Lung (tissue), 12 donors: ENCODE results near the gene PARP16. TPM values are rescaled to one million over a fixed set of nuclear protein-coding genes. Genes with fewer than 3 reads are reported as not detected.
A peak's percentile ranks its signal among the peaks of the same experiment; 100 is the strongest.

Experiments
- ATAC-seq: fragments of 200-7000 bp; cut with Tn5 transposase; one replicate; pipeline ENCODE4 v1.9.1; 2020; ENCODE audit warnings: moderate number of reproducible peaks; ENCODE audit not compliant: insufficient read depth, low FRiP score
- DNase-seq, 3 donors: peaks; one replicate each; pipeline ENCODE4 v3.0.0-alpha.2; 2013 to 2017
- H3K27ac ChIP-seq, 2 donors: one replicate each; pipeline ENCODE4 v1.5.1; 2013; ENCODE audit warnings: mild to moderate bottlenecking in 2 of 2, moderate library complexity in 2 of 2, control low read depth in 1 of 2, inconsistent platforms in 1 of 2, low read depth in 1 of 2, low read length in 1 of 2
- H3K27me3 ChIP-seq, 3 donors: one replicate each; pipeline ENCODE4 v1.5.1; 2013; ENCODE audit warnings: low read length in 2 of 3; ENCODE audit not compliant: control insufficient read depth in 3 of 3, insufficient read depth in 3 of 3
- H3K36me3 ChIP-seq, 4 donors: one replicate each; pipeline ENCODE4 v1.5.1; 2013; ENCODE audit warnings: low read length in 4 of 4, mild to moderate bottlenecking in 1 of 4, moderate library complexity in 1 of 4; ENCODE audit not compliant: control insufficient read depth in 4 of 4, insufficient read depth in 4 of 4
- H3K4me1 ChIP-seq, 5 donors: one replicate each; pipeline ENCODE4 v1.5.1; 2013; ENCODE audit warnings: low read length in 5 of 5, mild to moderate bottlenecking in 2 of 5, moderate library complexity in 1 of 5; ENCODE audit not compliant: control insufficient read depth in 5 of 5, insufficient read depth in 5 of 5
- H3K4me3 ChIP-seq: one replicate; pipeline ENCODE4 v1.5.1; 2013; ENCODE audit warnings: mild to moderate bottlenecking, control low read depth, moderate library complexity
- H3K9ac ChIP-seq, 2 donors: one replicate each; pipeline ENCODE4 v1.5.1; 2013; ENCODE audit warnings: low read length in 2 of 2, control low read depth in 1 of 2; ENCODE audit not compliant: insufficient read depth in 1 of 2
- H3K9me3 ChIP-seq, 4 donors: one replicate each; pipeline ENCODE4 v1.5.1; 2013; ENCODE audit warnings: low read length in 3 of 4, mild to moderate bottlenecking in 1 of 4, moderate library complexity in 1 of 4; ENCODE audit not compliant: control insufficient read depth in 4 of 4, insufficient read depth in 3 of 4
- CTCF ChIP-seq: IDR thresholded peaks from 2 replicates; pipeline ENCODE4 v1.5.1; 2012; ENCODE audit warnings: mild to moderate bottlenecking; ENCODE audit errors: control extremely low read depth, extremely low read depth
- WGBS, 2 donors: extraction: QIAGEN DNeasy Blood & Tissue Kit; methylation state at CpG; one replicate each; pipeline ENCODE4 v1.1.7; 2013; 5-methylcytosine and 5-hydroxymethylcytosine counted together
- polyA plus RNA-seq, 2 donors: library from polyadenylated mRNA; stranded (reverse); fragments of 200-250 nt; gene quantifications; one replicate each; pipeline ENCODE4 v1.2.1, GENCODE V29; 2013
- total RNA-seq, 2 donors: library from RNA; depleted of rRNA in 1 of 2; stranded (reverse); fragments of >200 nt in 1 of 2; gene quantifications; one replicate each; pipeline ENCODE4 v1.2.1, GENCODE V29; 2014 to 2021
- donor health status: control.
- donor health status: control.
- donor health status: Bipolar disorder and iron deficiency.
- donor health status: healthy.
- donor health status: DM: yes; HTN: yes; CAD: no.

PARP16 gene
- total and polyA plus RNA-seq, 4 donors = 4.6 to 7.7 (median 6.3) TPM

- no peak for DNase-seq
- Histone ChIP-seq H3K4me1 (peaks cover 0 to 16% (median 5%) of the 10 kb centered on the region in 5 donors), H3K9me3 (no peaks in the 10 kb centered on the region), H3K27me3 (no peaks in the 10 kb centered on the region), H3K9ac (no peak overlapping the region), H3K27ac (no peak overlapping the region), H3K4me3 (no peak overlapping the region), H3K36me3 (peaks cover 0 to 23% (median under 1%) of the 10 kb centered on the region in 4 donors)
- no peak for ATAC-seq
- 83 to 97% methylated on average over 2 of the region's 2 CpGs for WGBS, 2 donors
- TF ChIP-seq CTCF = no peak
These were observed 40.1 kb upstream of the PARP16 start for GRCh38 chr15:65326818-65327217.

GRCh38 chr15:65326117-65326526 lies 39.4 kb upstream of the PARP16 start:
- Histone ChIP-seq H3K9ac (peak overlapping the region in 1 of 2 donors; percentile 49), H3K27ac (no peak overlapping the region), H3K4me3 (no peak overlapping the region), H3K9me3 (no peaks in the 10 kb centered on the region), H3K4me1 (peaks cover 0 to 16% (median 5%) of the 10 kb centered on the region in 5 donors), H3K36me3 (peaks cover 0 to 16% (median 0%) of the 10 kb centered on the region in 4 donors), H3K27me3 (no peaks in the 10 kb centered on the region)
- ATAC-seq (peak; percentile 17), DNase-seq (peak; percentile 54 to 83 (median 66))
- TF ChIP-seq CTCF = no peak
- WGBS, 2 donors = 8 to 20% methylated on average over 12 of the region's 12 CpGs

GRCh38 chr15:65323071-65323511 lies 36.4 kb upstream of the PARP16 start:
- no peak overlapping the region for H3K4me3 ChIP-seq
- ATAC-seq (no peak), DNase-seq (peak; percentile 67 to 78 (median 76))
- H3K9me3 ChIP-seq = no peaks in the 10 kb centered on the region
- peaks cover 0 to 16% (median 5%) of the 10 kb centered on the region in 5 donors for H3K4me1 ChIP-seq
- no peaks in the 10 kb centered on the region for H3K36me3 ChIP-seq
- H3K27me3 ChIP-seq = no peaks in the 10 kb centered on the region
- no peak overlapping the region for H3K9ac ChIP-seq
- H3K27ac ChIP-seq = no peak overlapping the region
- 7 to 14% methylated on average over 9 of the region's 9 CpGs for WGBS, 2 donors
- no peak for TF ChIP-seq CTCF

GRCh38 chr15:65318870-65319356 lies 32.2 kb upstream of the PARP16 start:
- WGBS, 2 donors = 23 to 32% methylated on average over 5 of the region's 5 CpGs
- Histone ChIP-seq H3K27me3 (no peaks in the 10 kb centered on the region), H3K27ac (no peak overlapping the region), H3K9ac (no peak overlapping the region), H3K4me3 (no peak overlapping the region), H3K4me1 (peaks cover 0 to 8% (median 0%) of the 10 kb centered on the region in 5 donors), H3K36me3 (no peaks in the 10 kb centered on the region), H3K9me3 (no peaks in the 10 kb centered on the region)
- ATAC-seq (peak; percentile 96), DNase-seq (peak; percentile 88 to 89 (median 88))
- TF ChIP-seq CTCF = peak; percentile 95
